B cell (primary cell): Measurements from ENCODE around the gene DNAJC21. TPM values are rescaled to one million over a fixed set of nuclear protein-coding genes. Genes with fewer than 3 reads are reported as not detected.

ENCODE experiments used
- ATAC-seq: fragments of 200-7000 bp; cut with Tn5 transposase; one replicate; pipeline ENCODE4 v1.10.0; 2021; ENCODE audit warnings: low read depth, mild to moderate bottlenecking, moderate number of reproducible peaks, moderate library complexity
- CTCF ChIA-PET: fragments of 350-600 bp; sonication (Branson Sonifier 250); formaldehyde crosslinking; loops from one replicate; lab custom pipeline; 2021; ENCODE audit warnings: antibody characterized with exemption, inconsistent platforms; lab: Charles Lee
- POLR2A ChIA-PET: fragments of 350-600 bp; sonication (Branson Sonifier 250); formaldehyde crosslinking; loops from one replicate; lab custom pipeline; 2021; ENCODE audit warnings: antibody characterized with exemption; lab: Charles Lee
- DNase-seq: peaks from one replicate; pipeline ENCODE4 v3.0.0; 2013
- H2AFZ ChIP-seq: 2 replicates; pipeline ENCODE4 v1.6.1; 2012; ENCODE audit warnings: mild to moderate bottlenecking, low read depth, low read length; ENCODE audit not compliant: insufficient read depth, poor library complexity, severe bottlenecking
- H3K27ac ChIP-seq, 2 donors: 1 replicate in 1 of 2; 2 replicates in 1 of 2; pipeline ENCODE4 v1.5.1; 2012 to 2013; ENCODE audit warnings: low read length in 2 of 2, mild to moderate bottlenecking in 2 of 2, moderate library complexity in 1 of 2
- H3K27me3 ChIP-seq, 4 experiments: fragments of 200-600 bp in 1 of 4; sonication (generic) in 1 of 4; replicated peaks in 1 of 4; 1 replicate in 2 of 4; 2 replicates in 2 of 4; pipeline versions ENCODE4 v1.6.1 to v1.7.0; 2013 to 2016; ENCODE audit warnings: low read length in 3 of 4, mild to moderate bottlenecking in 2 of 4, mixed read lengths in 1 of 4, moderate library complexity in 1 of 4; ENCODE audit not compliant: insufficient read depth in 4 of 4, control insufficient read depth in 3 of 4; ENCODE audit errors: control extremely low read depth in 1 of 4
- H3K36me3 ChIP-seq, 2 experiments: replicated peaks in 1 of 2; 1 replicate in 1 of 2; 2 replicates in 1 of 2; pipeline versions ENCODE4 v1.6.1 to v1.7.1; 2013; ENCODE audit warnings: low read length in 1 of 2; ENCODE audit not compliant: insufficient read depth in 2 of 2, control insufficient read depth in 1 of 2; ENCODE audit errors: control extremely low read depth in 1 of 2, extremely low read depth in 1 of 2
- H3K4me1 ChIP-seq, 2 donors: fragments of 200-600 bp in 1 of 2; sonication (generic) in 1 of 2; 1 replicate in 1 of 2; 2 replicates in 1 of 2; pipeline versions ENCODE4 v1.5.1 to v1.6.1; 2013 to 2017; ENCODE audit warnings: low read length in 2 of 2; ENCODE audit not compliant: control insufficient read depth in 2 of 2, insufficient read depth in 2 of 2
- H3K4me2 ChIP-seq: replicated peaks from 2 replicates; pipeline ENCODE3; 2012; ENCODE audit warnings: mild to moderate bottlenecking, low read depth, low read length; ENCODE audit not compliant: poor library complexity, severe bottlenecking
- H3K4me3 ChIP-seq, 5 experiments: fragments of 200-600 bp in 1 of 5; sonication (generic) in 1 of 5; 1 replicate in 3 of 5; 2 replicates in 2 of 5; pipeline versions ENCODE4 v1.5.1 to v1.7.0; 2011 to 2016; ENCODE audit warnings: low read length in 4 of 5, mild to moderate bottlenecking in 4 of 5, low read depth in 2 of 5, control low read depth in 1 of 5, moderate library complexity in 1 of 5; ENCODE audit not compliant: insufficient read depth in 1 of 5; ENCODE audit errors: control extremely low read depth in 1 of 5, extremely low read depth in 1 of 5
- H3K79me2 ChIP-seq: fragments of 200-600 bp; sonication (generic); one replicate; pipeline ENCODE4 v1.6.0; 2016; ENCODE audit warnings: low read length; ENCODE audit not compliant: control insufficient read depth, insufficient read depth
- H3K9ac ChIP-seq: fragments of 200-600 bp; sonication (generic); 2 replicates; pipeline ENCODE4 v1.6.1; 2017; ENCODE audit warnings: mild to moderate bottlenecking, low read length, moderate library complexity
- H3K9me3 ChIP-seq, 3 donors: one replicate each; pipeline versions ENCODE4 v1.6.1 to v1.7.1; 2013; ENCODE audit warnings: low read length in 2 of 3; ENCODE audit not compliant: control insufficient read depth in 2 of 3, insufficient read depth in 1 of 3; ENCODE audit errors: control extremely low read depth in 1 of 3
- H4K20me1 ChIP-seq: 2 replicates; pipeline ENCODE4 v1.6.0; 2012; ENCODE audit warnings: mild to moderate bottlenecking, low read length; ENCODE audit not compliant: insufficient read depth, control insufficient read depth, poor library complexity, severe bottlenecking
- H3K27ac Mint-ChIP-seq: one replicate; pipeline ENCODE4 v1.8.0; 2021; ENCODE audit warnings: mixed read lengths
- H3K27me3 Mint-ChIP-seq: one replicate; pipeline ENCODE4 v1.8.0; 2021; ENCODE audit warnings: mixed read lengths
- H3K4me1 Mint-ChIP-seq: one replicate; pipeline ENCODE4 v1.8.0; 2021; ENCODE audit warnings: mixed read lengths
- H3K4me3 Mint-ChIP-seq: one replicate; pipeline ENCODE4 v1.8.0; 2021; ENCODE audit warnings: mixed read lengths
- H3K9me3 Mint-ChIP-seq: one replicate; pipeline ENCODE4 v1.8.0; 2022; ENCODE audit warnings: mixed read lengths; ENCODE audit not compliant: insufficient read depth
- EZH2 ChIP-seq: IDR thresholded peaks from 2 replicates; pipeline ENCODE4 v1.6.1; 2012; ENCODE audit warnings: borderline replicate concordance, low read depth, mild to moderate bottlenecking, moderate library complexity, low read length; ENCODE audit not compliant: insufficient read depth, poor library complexity, severe bottlenecking
- WGBS: methylation state at CpG from one replicate; pipeline ENCODE4 v1.1.5; 2013; ENCODE audit warnings: missing lambda C conversion rate; ENCODE audit not compliant: insufficient coverage; 5-methylcytosine and 5-hydroxymethylcytosine counted together
- intact Hi-C: fragments of 100-400 bp; cut with micrococcal nuclease; formaldehyde crosslinking; loops from one replicate; pipeline ENCODE4 v1.10.0; 2022
- polyA plus RNA-seq: library from polyadenylated mRNA; depleted of rRNA; stranded (reverse); fragments of >200 nt; gene quantifications from 2 replicates; pipeline ENCODE4 v1.2.3, GENCODE V29; 2012
- total RNA-seq, 2 donors: library from RNA; stranded (reverse); fragments of 120-200 nt in 1 of 2; gene quantifications; 1 replicate in 1 of 2; 2 replicates in 1 of 2; pipeline versions ENCODE4 v1.2.3 to v1.2.4, GENCODE V29; 2013 to 2022
- TF ChIP-seq, protein P1 (sequence below): fragments of 200-600 bp; IDR thresholded peaks from one replicate; pipeline ENCODE4 v1.8.0; 2022; ENCODE audit warnings: antibody characterized with exemption, mild to moderate bottlenecking

The DNAJC21 gene
- total and polyA plus RNA-seq, 2 donors (not counting 1 experiment from before 2014, with no cell fraction given), result 7.2 to 59.3 TPM

GRCh38 chr5:35004200-35004599 is 74.8 kb downstream of the DNAJC21 start:
- Mint-ChIP-seq H3K27me3 (peaks cover 41% of the 10 kb centered on the region), H3K9me3 (no peaks in the 10 kb centered on the region), H3K27ac (no peak overlapping the region), H3K4me3 (no peak overlapping the region), H3K4me1 (no peaks in the 10 kb centered on the region)
- Histone ChIP-seq H3K4me1 (no peaks in the 10 kb centered on the region), H3K4me2 (no peak overlapping the region), H3K79me2 (no peaks in the 10 kb centered on the region), H3K27ac (no peak overlapping the region), H3K27me3 (peaks cover 0 to 11% (median 5%) of the 10 kb centered on the region in 4 experiments), H3K9me3 (peaks cover 0 to 3% (median 0%) of the 10 kb centered on the region in 3 donors), H2AFZ (no peak overlapping the region), H3K4me3 (no peak overlapping the region), H3K36me3 (no peaks in the 10 kb centered on the region), H4K20me1 (no peaks in the 10 kb centered on the region), H3K9ac (no peak overlapping the region)
- POLR2A ChIA-PET, result no interaction called here
- no peak for TF ChIP-seq EZH2
- TF ChIP-seq, protein P1, sequence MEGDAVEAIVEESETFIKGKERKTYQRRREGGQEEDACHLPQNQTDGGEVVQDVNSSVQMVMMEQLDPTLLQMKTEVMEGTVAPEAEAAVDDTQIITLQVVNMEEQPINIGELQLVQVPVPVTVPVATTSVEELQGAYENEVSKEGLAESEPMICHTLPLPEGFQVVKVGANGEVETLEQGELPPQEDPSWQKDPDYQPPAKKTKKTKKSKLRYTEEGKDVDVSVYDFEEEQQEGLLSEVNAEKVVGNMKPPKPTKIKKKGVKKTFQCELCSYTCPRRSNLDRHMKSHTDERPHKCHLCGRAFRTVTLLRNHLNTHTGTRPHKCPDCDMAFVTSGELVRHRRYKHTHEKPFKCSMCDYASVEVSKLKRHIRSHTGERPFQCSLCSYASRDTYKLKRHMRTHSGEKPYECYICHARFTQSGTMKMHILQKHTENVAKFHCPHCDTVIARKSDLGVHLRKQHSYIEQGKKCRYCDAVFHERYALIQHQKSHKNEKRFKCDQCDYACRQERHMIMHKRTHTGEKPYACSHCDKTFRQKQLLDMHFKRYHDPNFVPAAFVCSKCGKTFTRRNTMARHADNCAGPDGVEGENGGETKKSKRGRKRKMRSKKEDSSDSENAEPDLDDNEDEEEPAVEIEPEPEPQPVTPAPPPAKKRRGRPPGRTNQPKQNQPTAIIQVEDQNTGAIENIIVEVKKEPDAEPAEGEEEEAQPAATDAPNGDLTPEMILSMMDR, result no peak
- no peak for DNase-seq
- intact Hi-C loops, result no loop called here
- 91% methylated on average over 5 of the region's 5 CpGs for WGBS
- CTCF ChIA-PET, result interaction anchor here (0.8 to 2.1 kb wide), 11 partner anchors 10 to 922 kb away, joined by 3 to 22 read pairs (median 5); no protein-coding TSS in a partner anchor
- ATAC-seq, result no peak

GRCh38 chr5:35004771-35005170 is 75.4 kb downstream of the DNAJC21 start:
- intact Hi-C loops, result no loop called here
- POLR2A ChIA-PET, result no interaction called here
- H3K9me3 Mint-ChIP-seq, result no peaks in the 10 kb centered on the region
- ATAC-seq (no peak), DNase-seq (no peak)
- peaks cover 0 to 3% (median 0%) of the 10 kb centered on the region in 3 donors for H3K9me3 ChIP-seq
- TF ChIP-seq, protein P1, result no peak
- TF ChIP-seq EZH2, result no peak
- H3K27me3 Mint-ChIP-seq, result peaks cover 41% of the 10 kb centered on the region
- no peak overlapping the region for H3K4me3 Mint-ChIP-seq
- no peaks in the 10 kb centered on the region for H3K79me2 ChIP-seq
- no peak overlapping the region for H3K27ac Mint-ChIP-seq
- no peak overlapping the region for H3K4me3 ChIP-seq
- H3K27ac ChIP-seq, result no peak overlapping the region
- no peaks in the 10 kb centered on the region for H3K36me3 ChIP-seq
- 100% methylated on average over 1 of the region's 1 CpG for WGBS
- no peak overlapping the region for H2AFZ ChIP-seq
- H3K27me3 ChIP-seq, result peaks cover 0 to 11% (median 5%) of the 10 kb centered on the region in 4 experiments
- H3K4me1 Mint-ChIP-seq, result no peaks in the 10 kb centered on the region
- H3K4me2 ChIP-seq, result no peak overlapping the region
- no peak overlapping the region for H3K9ac ChIP-seq
- CTCF ChIA-PET, result interaction anchor here (2.1 kb wide), 1 partner anchor 482 kb away, joined by 22 read pairs; no protein-coding TSS in a partner anchor
- H3K4me1 ChIP-seq, result no peaks in the 10 kb centered on the region
- no peaks in the 10 kb centered on the region for H4K20me1 ChIP-seq

Other genes starting within 250 kb of the DNAJC21 start
- 0.15 and 1.4 TPM in 2 replicates for gene TTC23L, start 90.4 kb upstream of the DNAJC21 start, total RNA-seq
- gene TTC23L, start 90.4 kb upstream of the DNAJC21 start, polyA plus RNA-seq, result 0.03 and 0.04 TPM in 2 replicates
- 25.9 and 26.1 TPM in 2 replicates for gene RAD1, start 14.1 kb upstream of the DNAJC21 start, total RNA-seq
- 7.8 and 12.2 TPM in 2 replicates for gene RAD1, start 14.1 kb upstream of the DNAJC21 start, polyA plus RNA-seq
- 26.4 and 29.3 TPM in 2 replicates for gene BRIX1, start 13.8 kb upstream of the DNAJC21 start, total RNA-seq
- gene BRIX1, start 13.8 kb upstream of the DNAJC21 start, polyA plus RNA-seq, result 6.9 and 9.7 TPM in 2 replicates
- gene AGXT2, start 118.4 kb downstream of the DNAJC21 start, total RNA-seq, result not detected in 2 replicates
- gene AGXT2, start 118.4 kb downstream of the DNAJC21 start, polyA plus RNA-seq, result not detected in 2 replicates